HCT116 (cell line): ENCODE measurements around the gene PFKFB3. TPM values are rescaled to one million over a fixed set of nuclear protein-coding genes. Genes with fewer than 3 reads are reported as not detected.

Experiments used
- ATAC-seq: fragments of 200-7000 bp; cut with Tn5 transposase; 2 replicates; pipeline ENCODE4 v1.9.1; 2020; ENCODE audit warnings: mild to moderate bottlenecking, moderate library complexity
- BruUV-seq: library from RNA; stranded (reverse); fragments of 400-500 nt; replicated peaks from 2 replicates; lab custom pipeline; 2021; lab: Mats Ljungman, UMichigan
- CTCF ChIA-PET: fragments of 300-600 bp; sonication (Branson Sonifier 250); formaldehyde crosslinking; loops from one replicate; lab custom pipeline; 2021; ENCODE audit warnings: antibody characterized with exemption; lab: Charles Lee
- POLR2A ChIA-PET: fragments of 300-600, 350-600 bp; sonication (Branson Sonifier 250); formaldehyde crosslinking; loops from one replicate; lab custom pipeline; 2021; ENCODE audit warnings: antibody characterized with exemption; lab: Charles Lee
- RAD21 ChIA-PET, 2 experiments: fragments of 300-600 bp; sonication (Branson Sonifier 250); formaldehyde crosslinking; loops; one replicate each; lab custom pipeline; 2023; ENCODE audit warnings: low total read pairs in 2 of 2; ENCODE audit not compliant: uncharacterized antibody in 2 of 2, unreplicated experiment in 2 of 2, low non-redundant PET in 1 of 2; lab: Charles Lee
- DNase-seq: peaks from one replicate; pipeline ENCODE4 v3.0.0-alpha.2; 2010; ENCODE audit warnings: low read depth, low spot score
- H2AFZ ChIP-seq: fragments of 200-600 bp; shearing (Covaris generic), sonication (generic); 2 replicates; pipeline ENCODE4 v1.6.1; 2017; ENCODE audit warnings: low read depth, mixed run types, mixed read lengths, antibody characterized with exemption, low read length; ENCODE audit not compliant: poor library complexity, severe bottlenecking
- H3K27ac ChIP-seq: 2 replicates; pipeline ENCODE4 v1.5.1; 2012; ENCODE audit warnings: low read depth, low read length
- H3K27me3 ChIP-seq: fragments of 200-600 bp; sonication (generic); 2 replicates; pipeline ENCODE4 v1.6.1; 2016; ENCODE audit warnings: mixed run types, low read length, mixed read lengths; ENCODE audit not compliant: insufficient read depth
- H3K36me3 ChIP-seq, 2 experiments: fragments of 200-500 bp in 1 of 2; fragments of 200-600 bp in 1 of 2; sonication (Bioruptor generic) in 1 of 2; sonication (generic) in 1 of 2; 2 replicates each; pipeline versions ENCODE4 v1.5.1 to v1.6.1; 2014 to 2016; ENCODE audit warnings: low read length in 2 of 2, inconsistent platforms in 1 of 2, mixed read lengths in 1 of 2, mixed run types in 1 of 2; ENCODE audit not compliant: insufficient read depth in 2 of 2, control insufficient read depth in 1 of 2
- H3K4me1 ChIP-seq, 2 experiments: fragments of 200-600 bp in 1 of 2; sonication (generic) in 1 of 2; 2 replicates each; pipeline versions ENCODE4 v1.5.1 to v1.6.1; 2012 to 2017; ENCODE audit warnings: low read length in 2 of 2, inconsistent platforms in 1 of 2, mild to moderate bottlenecking in 1 of 2, mixed read lengths in 1 of 2, mixed run types in 1 of 2, moderate library complexity in 1 of 2; ENCODE audit not compliant: insufficient read depth in 2 of 2, control insufficient read depth in 1 of 2
- H3K4me2 ChIP-seq: fragments of 200-600 bp; sonication (generic); 2 replicates; pipeline ENCODE4 v1.6.1; 2017; ENCODE audit warnings: mixed run types, low read length, mixed read lengths
- H3K4me3 ChIP-seq, 2 experiments: fragments of 200-600 bp in 1 of 2; sonication (generic) in 1 of 2; replicated peaks in 1 of 2; 2 replicates each; pipeline ENCODE4 v1.5.1; 2011 to 2016; ENCODE audit warnings: low read length in 2 of 2, control low read depth in 1 of 2, low read depth in 1 of 2, mild to moderate bottlenecking in 1 of 2, mixed read lengths in 1 of 2, mixed run types in 1 of 2
- H3K79me2 ChIP-seq: fragments of 200-600 bp; sonication (generic); 2 replicates; pipeline ENCODE4 v1.6.1; 2017; ENCODE audit warnings: mild to moderate bottlenecking, mixed run types, low read length, moderate library complexity, mixed read lengths; ENCODE audit not compliant: insufficient read depth
- H3K9ac ChIP-seq: fragments of 200-600 bp; sonication (generic); 2 replicates; pipeline ENCODE4 v1.6.1; 2016; ENCODE audit warnings: low read length, mixed read lengths
- H3K9me2 ChIP-seq: fragments of 200-600 bp; sonication (generic), shearing (Covaris generic); 2 replicates; pipeline ENCODE4 v1.6.1; 2017; ENCODE audit warnings: mixed run types, mild to moderate bottlenecking, moderate library complexity; ENCODE audit not compliant: insufficient read depth
- H3K9me3 ChIP-seq, 2 experiments: fragments of 200-500 bp in 1 of 2; fragments of 200-600 bp in 1 of 2; sonication (Bioruptor generic) in 1 of 2; sonication (generic) in 1 of 2; 2 replicates each; pipeline ENCODE4 v1.6.1; 2014 to 2017; ENCODE audit warnings: low read length in 2 of 2, mixed read lengths in 2 of 2, inconsistent platforms in 1 of 2, low read depth in 1 of 2, mild to moderate bottlenecking in 1 of 2, mixed run types in 1 of 2, moderate library complexity in 1 of 2; ENCODE audit not compliant: control insufficient read depth in 1 of 2, insufficient read depth in 1 of 2
- H4K20me1 ChIP-seq: fragments of 200-600 bp; sonication (generic), shearing (Covaris generic); 2 replicates; pipeline ENCODE4 v1.6.1; 2017; ENCODE audit warnings: mixed run types, mild to moderate bottlenecking, moderate library complexity; ENCODE audit not compliant: insufficient read depth
- CEBPB ChIP-seq: IDR thresholded peaks from 2 replicates; pipeline ENCODE4 v1.6.1; 2012; ENCODE audit warnings: low read depth
- EZH2 ChIP-seq: fragments of 200-600 bp; sonication (generic); IDR thresholded peaks from 2 replicates; pipeline ENCODE4 v1.6.1; 2017; ENCODE audit warnings: antibody characterized with exemption, mixed run types
- JUND ChIP-seq: IDR thresholded peaks from 2 replicates; pipeline ENCODE4 v1.6.1; 2012
- POLR2AphosphoS5 ChIP-seq: IDR thresholded peaks from 2 replicates; pipeline ENCODE4 v1.6.1; 2011; ENCODE audit warnings: mild to moderate bottlenecking, low read depth, low read length, moderate library complexity
- SIN3A ChIP-seq: IDR thresholded peaks from 2 replicates; pipeline ENCODE4 v1.6.1; 2012; ENCODE audit warnings: low read depth
- SP1 ChIP-seq: IDR thresholded peaks from 2 replicates; pipeline ENCODE4 v1.6.1; 2012; ENCODE audit warnings: low read depth
- TCF7L2 ChIP-seq: IDR thresholded peaks from 2 replicates; pipeline ENCODE4 v1.7.0; 2011; ENCODE audit warnings: borderline replicate concordance, inconsistent platforms; ENCODE audit not compliant: insufficient read depth, insufficient read length; ENCODE audit errors: extremely low read depth
- YY1 ChIP-seq: IDR thresholded peaks from 2 replicates; pipeline ENCODE4 v1.6.1; 2011; ENCODE audit warnings: low read length, low read depth, moderate library complexity, mild to moderate bottlenecking; ENCODE audit not compliant: insufficient replicate concordance; ENCODE audit errors: extremely low read depth
- ZFX ChIP-seq: fragments of 450-650 bp; IDR thresholded peaks from 2 replicates; pipeline ENCODE4 v1.6.1; 2017
- intact Hi-C: fragments of 100-400 bp; cut with micrococcal nuclease; formaldehyde crosslinking; loops from 2 replicates; pipeline ENCODE4 v1.10.0; 2022
- total RNA-seq: library from RNA; stranded (reverse); gene quantifications from one replicate; pipeline ENCODE4 v1.2.1, GENCODE V29; 2021; ENCODE audit not compliant: unreplicated experiment
- TF ChIP-seq, protein P1 (sequence below), 3 experiments: fragments of 200-600 bp in 1 of 3; sonication (generic) in 1 of 3; IDR thresholded peaks in 2 of 3; conservative IDR thresholded peaks in 1 of 3; 2 replicates each; pipeline ENCODE4 v1.5.1; 2012 to 2017; ENCODE audit warnings: low read depth in 2 of 3, low read length in 2 of 3, antibody characterized with exemption in 1 of 3, borderline replicate concordance in 1 of 3, control low read depth in 1 of 3, mild to moderate bottlenecking in 1 of 3, mixed read lengths in 1 of 3, mixed run types in 1 of 3, moderate library complexity in 1 of 3; ENCODE audit not compliant: insufficient read depth in 1 of 3

Gene PFKFB3
- total RNA-seq, 1 experiment from 2014 or later: 50.8 TPM

DNA sequence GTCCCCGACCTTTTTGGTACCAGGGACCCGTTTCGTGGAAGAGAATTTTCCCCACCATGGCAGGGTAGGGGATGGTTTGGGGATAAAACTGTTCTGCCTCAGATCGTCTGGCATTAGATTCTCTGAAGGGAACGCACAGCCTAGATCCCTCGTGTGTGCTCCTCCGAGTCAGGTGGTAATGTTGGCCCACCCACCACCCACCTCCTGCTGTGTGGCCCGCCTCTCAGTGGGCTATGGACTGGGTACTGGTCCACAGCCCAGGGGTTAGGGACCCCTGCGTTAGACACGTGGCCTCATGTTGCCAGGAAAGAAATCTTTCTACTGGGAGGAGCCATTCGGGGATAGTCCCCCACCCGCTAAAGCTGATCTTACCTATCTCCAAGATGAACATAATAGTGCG lies 27.0 kb downstream of the PFKFB3 start:
- no peaks in the 10 kb centered on the region for H4K20me1 ChIP-seq

DNA sequence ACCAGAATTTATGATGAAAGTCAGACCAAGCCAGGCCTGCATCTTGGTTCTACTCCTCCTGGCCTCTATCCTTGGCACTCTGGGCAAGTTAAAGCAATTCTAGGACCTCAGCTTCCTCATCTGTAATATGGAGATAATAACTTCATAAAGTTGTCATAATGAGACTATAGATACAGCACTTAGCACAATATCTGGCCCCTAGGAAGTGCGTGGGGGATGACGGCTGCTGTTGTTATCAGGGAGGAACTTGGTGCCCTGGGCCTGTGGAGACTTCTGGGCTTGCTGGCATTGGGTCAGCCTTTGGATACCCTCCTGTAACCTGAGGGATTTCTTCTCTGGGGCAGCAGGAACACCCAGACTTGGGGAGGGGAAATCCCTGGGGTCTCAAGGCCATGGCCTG lies 27.6 kb downstream of the PFKFB3 start:
- Histone ChIP-seq H2AFZ (no peak overlapping the region), H3K36me3 (peaks cover 13 to 20% of the 10 kb centered on the region in 2 experiments; a peak in 3 of 4 replicates), H3K79me2 (no peaks in the 10 kb centered on the region), H3K9me3 (no peaks in the 10 kb centered on the region), H3K27me3 (no peaks in the 10 kb centered on the region)
- ATAC-seq: no peak
- ChIA-PET CTCF (no interaction called here), RAD21 (no interaction called here)
- TF ChIP-seq SIN3A (no peak), POLR2AphosphoS5 (no peak)
- TF ChIP-seq, all 23 proteins: peak for 0
- intact Hi-C loops: no loop called here
- H3K9ac ChIP-seq: no peak overlapping the region
- no peaks in the 10 kb centered on the region for H3K4me1 ChIP-seq
- H3K4me3 ChIP-seq: no peak overlapping the region
- no peak overlapping the region for H3K4me2 ChIP-seq
- H3K9me2 ChIP-seq: no peaks in the 10 kb centered on the region
- BruUV-seq: no TSS peak
- no peak overlapping the region for H3K27ac ChIP-seq
- POLR2A ChIA-PET: no interaction called here
- no peak for DNase-seq
- H4K20me1 ChIP-seq: no peaks in the 10 kb centered on the region

More for the DNA sequence above, 27.0 kb downstream of the PFKFB3 start:
- Histone ChIP-seq H3K79me2 (no peaks in the 10 kb centered on the region), H3K4me1 (no peaks in the 10 kb centered on the region), H2AFZ (no peak overlapping the region), H3K4me3 (no peak overlapping the region), H3K27ac (no peak overlapping the region), H3K9me2 (no peaks in the 10 kb centered on the region), H3K36me3 (peaks cover 16 to 20% of the 10 kb centered on the region in 2 experiments; a peak in 3 of 4 replicates), H3K9me3 (no peaks in the 10 kb centered on the region), H3K9ac (no peak overlapping the region), H3K27me3 (no peaks in the 10 kb centered on the region), H3K4me2 (no peak overlapping the region)
- ATAC-seq (no peak), DNase-seq (no peak)
- POLR2A ChIA-PET: no interaction called here
- no TSS peak for BruUV-seq
- CTCF ChIA-PET: no interaction called here
- no peak for TF ChIP-seq EZH2
- no peak for TF ChIP-seq TCF7L2
- TF ChIP-seq YY1: no peak
- TF ChIP-seq ZFX: no peak
- no peak for TF ChIP-seq CEBPB
- no peak for TF ChIP-seq SP1
- no peak for TF ChIP-seq JUND
- TF ChIP-seq, protein P1, sequence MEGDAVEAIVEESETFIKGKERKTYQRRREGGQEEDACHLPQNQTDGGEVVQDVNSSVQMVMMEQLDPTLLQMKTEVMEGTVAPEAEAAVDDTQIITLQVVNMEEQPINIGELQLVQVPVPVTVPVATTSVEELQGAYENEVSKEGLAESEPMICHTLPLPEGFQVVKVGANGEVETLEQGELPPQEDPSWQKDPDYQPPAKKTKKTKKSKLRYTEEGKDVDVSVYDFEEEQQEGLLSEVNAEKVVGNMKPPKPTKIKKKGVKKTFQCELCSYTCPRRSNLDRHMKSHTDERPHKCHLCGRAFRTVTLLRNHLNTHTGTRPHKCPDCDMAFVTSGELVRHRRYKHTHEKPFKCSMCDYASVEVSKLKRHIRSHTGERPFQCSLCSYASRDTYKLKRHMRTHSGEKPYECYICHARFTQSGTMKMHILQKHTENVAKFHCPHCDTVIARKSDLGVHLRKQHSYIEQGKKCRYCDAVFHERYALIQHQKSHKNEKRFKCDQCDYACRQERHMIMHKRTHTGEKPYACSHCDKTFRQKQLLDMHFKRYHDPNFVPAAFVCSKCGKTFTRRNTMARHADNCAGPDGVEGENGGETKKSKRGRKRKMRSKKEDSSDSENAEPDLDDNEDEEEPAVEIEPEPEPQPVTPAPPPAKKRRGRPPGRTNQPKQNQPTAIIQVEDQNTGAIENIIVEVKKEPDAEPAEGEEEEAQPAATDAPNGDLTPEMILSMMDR (IDR thresholded peaks at IDR 0.05 in 2 of 3, conservative IDR thresholded peaks at IDR 0.05 in 1 of 3; ENCODE audit: borderline replicate concordance in 1 of 3, insufficient read depth in 1 of 3, low read depth in 2 of 3, low read length in 2 of 3): no peak
- RAD21 ChIA-PET: no interaction called here
- intact Hi-C loops: no loop called here
